Measurements from ENCODE around the gene FHOD1. TPM values are rescaled to one million over a fixed set of nuclear protein-coding genes. Genes with fewer than 3 reads are reported as not detected.

FHOD1 gene
- polyA plus RNA-seq (2013, experiment 1 of 2; ENCODE audit: insufficient read length), result 82.8 TPM
- 36.3 TPM for polyA plus RNA-seq (2013, experiment 2 of 2; ENCODE audit: insufficient read length)

DNA sequence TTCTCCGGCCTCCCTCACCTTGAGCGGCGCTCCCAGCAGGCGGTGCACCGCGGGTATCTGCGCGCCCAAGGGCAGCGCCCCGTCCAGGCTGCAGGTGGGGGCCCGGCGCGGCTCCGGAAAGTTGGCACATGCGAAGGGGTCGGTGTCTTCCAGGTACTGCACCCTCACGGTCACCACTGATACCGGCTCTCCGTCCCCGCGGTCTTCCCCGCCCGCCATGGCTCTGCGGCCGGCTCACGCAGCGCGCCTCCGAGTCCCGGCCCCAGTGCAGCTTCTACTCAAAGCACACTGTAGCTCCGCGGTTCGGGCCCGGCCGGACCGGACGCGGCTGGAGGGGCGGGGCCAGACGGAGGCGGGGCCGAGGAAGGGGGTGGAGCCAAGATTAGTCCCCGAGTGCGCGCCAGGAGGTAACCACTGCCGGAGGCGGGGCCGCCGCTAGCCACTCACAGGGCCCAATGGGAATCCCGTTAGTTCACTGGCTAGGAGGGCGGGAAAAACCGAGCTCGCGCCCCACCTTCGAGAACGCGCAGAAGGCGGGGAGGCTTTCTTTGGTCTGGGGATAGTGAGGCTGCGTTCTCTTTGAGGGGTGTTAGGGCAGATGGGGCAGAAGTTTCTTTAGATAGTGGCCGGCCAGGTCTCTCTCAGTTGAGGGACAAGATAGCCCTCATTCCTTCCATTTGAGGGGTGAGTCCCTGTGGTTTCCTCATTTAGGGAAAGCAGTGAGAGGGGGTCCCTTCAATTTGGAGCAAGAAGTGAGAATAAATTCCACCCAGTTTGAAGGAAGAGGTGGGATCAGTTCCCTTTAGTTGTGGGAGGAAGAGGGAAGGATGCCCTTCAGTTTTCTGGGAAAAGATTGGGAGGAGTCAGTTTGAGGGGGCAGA is at the start of gene FHOD1:
Gene FHOD1 (minus strand): TSS at position 290 of the 881 bp plus-strand sequence. CDS start 71 bp downstream, at position 219.
- peak; percentile 95 for DNase-seq

- peak; percentile 90 for DNase-seq
Observed at GRCh38 chr16:67296420-67296819, 49.1 kb upstream of the FHOD1 start.

GRCh38 chr16:67294938-67295361 is 47.7 kb upstream of the FHOD1 start:
- peak; percentile 59 for DNase-seq

- no peak for DNase-seq
Observed at GRCh38 chr16:67294171-67294757, 47.0 kb upstream of the FHOD1 start.

DNA sequence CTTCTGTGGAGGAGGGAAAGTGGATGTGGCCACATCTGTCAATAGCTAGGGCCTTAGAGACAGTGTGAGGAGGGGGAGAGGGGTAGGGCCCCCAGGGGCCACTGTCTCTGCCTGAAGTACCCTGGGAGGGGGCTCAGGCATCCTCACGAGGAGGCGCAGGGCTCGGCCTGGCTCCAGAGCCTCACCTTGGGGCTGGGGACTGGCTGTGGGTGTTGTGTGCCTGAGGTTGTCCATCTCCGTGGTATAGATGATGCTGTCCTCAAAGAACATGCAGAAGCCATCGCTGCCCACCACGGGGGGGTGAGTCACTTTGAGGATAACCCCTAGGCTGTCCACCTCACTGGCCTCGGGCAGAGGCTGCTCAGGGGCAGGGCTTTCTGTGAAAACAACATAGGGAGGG is 44.2 kb upstream of the FHOD1 start:
- DNase-seq, result no peak

DNA sequence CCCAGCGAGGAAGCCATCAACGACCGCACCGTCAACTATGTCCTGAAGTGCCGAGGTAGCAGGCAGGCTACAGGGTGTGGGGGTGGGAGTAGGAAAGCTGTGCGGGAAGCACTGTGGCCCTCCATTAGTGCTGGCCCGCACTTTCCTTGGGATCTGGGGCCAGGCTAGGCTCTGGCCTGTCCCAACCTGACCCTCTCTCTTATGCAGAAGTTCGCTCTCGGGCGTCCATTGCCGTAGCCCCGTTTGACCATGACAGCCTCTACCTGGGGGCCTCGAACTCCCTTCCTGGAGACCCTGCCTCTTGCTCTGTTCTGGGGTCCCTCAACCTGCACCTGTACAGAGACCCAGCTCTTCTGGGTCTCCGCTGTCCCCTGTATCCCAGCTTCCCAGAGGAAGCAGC is 40.7 kb upstream of the FHOD1 start:
- DNase-seq, result no peak

DNA sequence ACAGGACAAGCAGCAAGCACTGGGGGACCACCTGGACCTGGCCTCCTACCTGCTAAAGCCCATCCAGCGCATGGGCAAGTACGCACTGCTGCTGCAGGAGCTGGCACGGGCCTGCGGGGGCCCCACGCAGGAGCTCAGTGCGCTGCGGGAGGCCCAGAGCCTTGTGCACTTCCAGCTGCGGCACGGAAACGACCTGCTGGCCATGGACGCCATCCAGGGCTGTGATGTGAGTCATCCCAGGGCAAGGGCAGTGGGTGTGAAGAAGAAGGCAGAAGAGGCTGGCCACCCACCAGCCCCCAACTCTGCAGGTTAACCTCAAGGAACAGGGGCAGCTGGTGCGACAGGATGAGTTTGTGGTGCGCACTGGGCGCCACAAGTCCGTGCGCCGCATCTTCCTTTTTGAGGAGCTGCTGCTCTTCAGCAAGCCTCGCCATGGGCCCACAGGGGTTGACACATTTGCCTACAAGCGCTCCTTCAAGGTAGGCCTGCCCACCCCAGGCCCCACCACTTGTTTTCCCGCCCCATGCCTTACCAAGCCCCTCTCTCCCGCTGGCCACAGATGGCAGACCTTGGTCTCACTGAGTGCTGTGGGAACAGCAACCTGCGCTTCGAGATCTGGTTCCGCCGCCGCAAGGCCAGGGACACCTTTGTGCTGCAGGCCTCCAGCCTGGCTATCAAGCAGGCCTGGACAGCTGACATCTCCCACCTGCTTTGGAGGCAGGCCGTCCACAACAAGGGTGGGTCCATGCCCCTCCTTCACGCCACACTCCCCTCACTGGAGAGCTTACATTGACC is 39.4 kb upstream of the FHOD1 start:
- DNase-seq, result no peak

GRCh38 chr16:67284699-67285646 is 37.7 kb upstream of the FHOD1 start:
- DNase-seq, result no peak

- no peak for DNase-seq
Observed at GRCh38 chr16:67283826-67284555, 36.7 kb upstream of the FHOD1 start.

- peak; percentile 46 for DNase-seq
Observed at GRCh38 chr16:67283039-67283825, 36.0 kb upstream of the FHOD1 start.

- DNase-seq, result no peak
Observed at GRCh38 chr16:67282447-67282805, 35.1 kb upstream of the FHOD1 start.

DNA sequence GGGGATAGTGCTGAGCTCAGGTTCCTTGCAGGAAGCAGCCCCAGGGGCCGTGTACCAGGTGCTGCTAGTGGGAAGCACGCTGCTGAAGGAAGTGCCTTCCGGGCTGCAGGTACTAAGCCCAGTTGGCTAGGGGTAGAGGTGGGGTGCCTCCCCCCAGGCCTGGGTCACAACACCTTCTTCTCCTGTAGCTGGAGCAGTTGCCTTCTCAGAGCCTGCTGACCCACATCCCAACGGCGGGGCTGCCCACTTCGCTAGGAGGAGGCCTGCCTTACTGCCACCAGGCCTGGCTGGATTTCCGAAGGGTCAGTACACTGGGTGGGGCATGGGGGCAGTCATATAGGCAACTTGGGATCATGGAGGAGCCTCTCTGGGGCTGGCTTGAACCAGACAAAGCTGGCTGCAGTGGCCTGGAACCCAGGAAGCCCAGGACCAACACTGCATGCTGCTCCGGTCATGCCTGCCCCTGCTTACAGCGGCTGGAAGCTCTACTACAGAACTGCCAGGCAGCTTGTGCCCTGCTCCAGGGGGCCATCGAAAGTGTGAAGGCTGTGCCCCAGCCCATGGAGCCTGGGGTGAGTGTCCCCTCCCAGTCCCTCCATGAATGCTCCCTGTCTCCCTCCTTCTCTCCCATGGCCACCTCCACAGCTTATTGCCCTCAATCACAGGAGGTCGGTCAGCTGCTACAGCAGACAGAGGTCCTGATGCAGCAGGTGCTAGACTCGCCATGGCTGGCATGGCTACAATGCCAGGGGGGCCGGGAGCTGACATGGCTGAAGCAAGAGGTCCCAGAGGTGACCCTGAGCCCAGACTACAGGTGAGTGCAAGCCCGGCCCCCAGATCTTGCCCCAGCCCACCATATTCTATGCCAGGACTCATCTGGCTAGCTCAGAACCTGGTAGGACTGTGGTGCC is 34.5 kb upstream of the FHOD1 start:
- DNase-seq, result no peak

GRCh38 chr16:67280090-67281015 is 33.1 kb upstream of the FHOD1 start:
- DNase-seq, result no peak

- DNase-seq, result peak; percentile 78
Observed at GRCh38 chr16:67279296-67280089, 32.2 kb upstream of the FHOD1 start, which contains the start of gene PLEKHG4. Gene PLEKHG4 (plus strand): TSS chr16:67279532. CDS start chr16:67280045, 513 bp downstream.

- DNase-seq, result peak; percentile 25
Observed at GRCh38 chr16:67278773-67279295, 31.6 kb upstream of the FHOD1 start.

DNA sequence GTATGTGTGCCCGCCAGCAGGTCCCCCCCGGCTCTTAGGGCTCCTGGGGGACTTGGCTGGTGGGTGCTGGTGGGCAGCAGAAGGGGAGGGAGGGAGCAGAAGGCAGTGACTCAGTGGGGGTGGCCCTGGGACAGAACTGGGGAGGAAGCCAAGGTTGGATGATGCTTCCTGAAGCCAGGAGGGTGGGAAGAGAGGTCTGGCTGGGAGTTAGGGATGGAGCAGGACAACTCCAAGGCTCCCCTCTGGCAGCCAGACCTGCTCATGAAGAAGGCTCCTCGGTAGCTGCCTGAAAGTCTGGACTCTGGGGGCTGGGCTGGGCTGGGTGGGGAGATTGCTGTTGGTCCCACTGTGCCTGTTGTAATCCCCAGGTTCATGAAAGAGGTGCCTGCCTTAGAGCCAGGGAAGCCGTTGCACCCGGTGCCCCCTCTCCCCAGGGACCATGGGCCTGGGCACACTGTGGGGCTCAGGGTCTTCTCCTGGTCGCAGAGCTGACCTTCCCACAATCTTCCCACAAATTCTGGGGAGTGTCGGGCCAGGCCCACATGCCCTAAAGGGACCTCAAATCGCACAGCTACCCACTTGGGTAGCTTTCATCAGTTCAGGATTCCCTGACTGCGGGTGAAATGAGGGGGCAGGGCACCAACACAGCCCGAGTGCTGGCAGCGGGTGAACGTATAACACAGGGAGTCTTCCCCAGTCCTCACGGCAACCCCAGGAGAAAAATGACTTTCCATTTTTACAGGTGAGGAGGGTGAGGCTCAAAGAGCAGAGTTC is 30.9 kb upstream of the FHOD1 start:
- DNase-seq, result peak; percentile 92

All from fibroblast of skin of back (primary cell).